ENCODE data around the gene APBA3.

APBA3 gene

GRCh38 chr19:3775374-3775711, 13.9 kb upstream of the APBA3 start:
- no peaks in the 10 kb centered on the region for H3K36me3 Mint-ChIP-seq (ENCODE audit: low read depth)
- DNase-seq: no peak
- no peak overlapping the region for H3K27ac Mint-ChIP-seq
- no peak for TF ChIP-seq CTCF (IDR thresholded peaks at IDR 0.05)
- H3K4me3 Mint-ChIP-seq: no peak overlapping the region
- peaks cover 38% of the 10 kb centered on the region for H3K4me1 Mint-ChIP-seq
- H3K27me3 Mint-ChIP-seq (ENCODE audit: low read depth, poor library complexity): peaks cover 4% of the 10 kb centered on the region
- H3K9me3 Mint-ChIP-seq: no peaks in the 10 kb centered on the region

- peak overlapping the region; percentile 86 for H3K27ac Mint-ChIP-seq
Observed at GRCh38 chr19:3774621-3775373, 13.3 kb upstream of the APBA3 start.

GRCh38 chr19:3773814-3774515, 12.5 kb upstream of the APBA3 start:
- DNase-seq: no peak
- H3K27me3 Mint-ChIP-seq (ENCODE audit: low read depth, poor library complexity): peaks cover 4% of the 10 kb centered on the region
- peak overlapping the region; percentile 14 for H3K27ac Mint-ChIP-seq
- H3K4me3 Mint-ChIP-seq: no peak overlapping the region
- no peaks in the 10 kb centered on the region for H3K9me3 Mint-ChIP-seq
- no peak for TF ChIP-seq CTCF (IDR thresholded peaks at IDR 0.05)
- H3K4me1 Mint-ChIP-seq: peaks cover 40% of the 10 kb centered on the region
- peaks cover 2% of the 10 kb centered on the region for H3K36me3 Mint-ChIP-seq (ENCODE audit: low read depth)

More at GRCh38 chr19:3774621-3775373, 13.3 kb upstream of the APBA3 start:
- no peak overlapping the region for H3K4me3 Mint-ChIP-seq
- H3K27me3 Mint-ChIP-seq (ENCODE audit: low read depth, poor library complexity): peaks cover 4% of the 10 kb centered on the region
- peaks cover 38% of the 10 kb centered on the region for H3K4me1 Mint-ChIP-seq
- no peak for TF ChIP-seq CTCF (IDR thresholded peaks at IDR 0.05)
- no peaks in the 10 kb centered on the region for H3K9me3 Mint-ChIP-seq
- no peaks in the 10 kb centered on the region for H3K36me3 Mint-ChIP-seq (ENCODE audit: low read depth)
- DNase-seq: no peak

- H3K4me3 Mint-ChIP-seq: peak within 1 kb of the TSS; percentile 47
- TF ChIP-seq CTCF (IDR thresholded peaks at IDR 0.05): no peak
Observed at GRCh38 chr19:3771906-3772455, 10.5 kb upstream of the APBA3 start, which contains the start of gene RAX2. RAX2 (minus strand) TSS chr19:3772228; CDS start chr19:3771742, 486 bp downstream.

GRCh38 chr19:3771000-3771905, 9.8 kb upstream of the APBA3 start:
- no peaks in the 10 kb centered on the region for H3K9me3 Mint-ChIP-seq
- DNase-seq: no peak
- H3K36me3 Mint-ChIP-seq (ENCODE audit: low read depth): peaks cover 5% of the 10 kb centered on the region
- no peak for TF ChIP-seq CTCF (IDR thresholded peaks at IDR 0.05)
- peak overlapping the region; percentile 47 for H3K4me3 Mint-ChIP-seq
- no peaks in the 10 kb centered on the region for H3K27me3 Mint-ChIP-seq (ENCODE audit: low read depth, poor library complexity)
- peaks cover 42% of the 10 kb centered on the region for H3K4me1 Mint-ChIP-seq
- H3K27ac Mint-ChIP-seq: peak overlapping the region; percentile 77

More at GRCh38 chr19:3771906-3772455, 10.5 kb upstream of the APBA3 start, which contains the start of gene RAX2:
- Mint-ChIP-seq H3K27me3 (ENCODE audit: low read depth, poor library complexity) (peaks cover 4% of the 10 kb centered on the region), H3K27ac (peak within 1 kb of the TSS; percentile 77), H3K4me1 (peaks cover 42% of the 10 kb centered on the region), H3K36me3 (ENCODE audit: low read depth) (peaks cover 5% of the 10 kb centered on the region), H3K9me3 (no peaks in the 10 kb centered on the region)
- peak; percentile 68 for DNase-seq
